Measurements from ENCODE around the gene AGPAT3. TPM values are rescaled to one million over a fixed set of nuclear protein-coding genes. Genes with fewer than 3 reads are reported as not detected.

AGPAT3 gene
- total and polyA plus RNA-seq, 10 of the 15 experiments (the other 5 are each of a cell fraction or from before 2014, with no cell fraction given) = 1.2 to 110 (median 30.8) TPM

GRCh38 chr21:43864313-43864961 is 586 bp upstream of the AGPAT3 start (continued):
- no peak for TF ChIP-seq NFXL1 (IDR thresholded peaks at IDR 0.05; ENCODE audit: borderline replicate concordance)
- peak; percentile 58 for TF ChIP-seq USF1 (IDR thresholded peaks at IDR 0.05; ENCODE audit: borderline replicate concordance, extremely low read length, insufficient read depth, low read depth, low read length)
- no peak for TF ChIP-seq SP1 (IDR thresholded peaks at IDR 0.05; ENCODE audit: low read depth, low read length)
- no peak for TF ChIP-seq ZSCAN29 (IDR thresholded peaks at IDR 0.05)
- TF ChIP-seq MTA3 (IDR thresholded peaks at IDR 0.05; ENCODE audit: borderline replicate concordance, low read length) = no peak
- TF ChIP-seq NR2F1 (conservative IDR thresholded peaks at IDR 0.05) = peak; percentile 89
- TF ChIP-seq E2F4 (IDR thresholded peaks at IDR 0.05; ENCODE audit: low read depth, low read length) = no peak
- peak; percentile 78; the same call in 1 of the 2 replicates for TF ChIP-seq TCF3 (IDR thresholded peaks at IDR 0.05; ENCODE audit: borderline replicate concordance, insufficient read depth, low read depth, low read length)
- TF ChIP-seq TCF7 (IDR thresholded peaks at IDR 0.05; ENCODE audit: borderline replicate concordance) = no peak
- no peak for TF ChIP-seq POLR2AphosphoS5 (IDR thresholded peaks at IDR 0.05; ENCODE audit: low read length)
- TF ChIP-seq TAF1 (IDR thresholded peaks at IDR 0.05; ENCODE audit: borderline replicate concordance, low read depth, low read length) = 0 out of 2 replicates have a peak, but pooled peaks have one; percentile 18
- TF ChIP-seq FOXM1 (IDR thresholded peaks at IDR 0.05; ENCODE audit: low read depth, low read length) = no peak
- TF ChIP-seq CUX1 (IDR thresholded peaks at IDR 0.05; ENCODE audit: insufficient replicate concordance, low read depth, low read length) = no peak
- no peak for TF ChIP-seq JUND (IDR thresholded peaks at IDR 0.05; ENCODE audit: low read depth, low read length)
- TF ChIP-seq ESRRA (IDR thresholded peaks at IDR 0.05; ENCODE audit: low read length) = no peak
- TF ChIP-seq RBBP5 (conservative IDR thresholded peaks at IDR 0.05) = no peak
- TF ChIP-seq CBFB (IDR thresholded peaks at IDR 0.05; ENCODE audit: low read depth) = no peak
- no peak for TF ChIP-seq BMI1 (IDR thresholded peaks at IDR 0.05; ENCODE audit: borderline replicate concordance)
- TF ChIP-seq STAT3 (IDR thresholded peaks at IDR 0.05; ENCODE audit: low read depth, low read length) = no peak
- no peak for TF ChIP-seq SRF (IDR thresholded peaks at IDR 0.05; ENCODE audit: low read depth in 2 of 2, low read length in 2 of 2)
- no peak for TF ChIP-seq ATF3 (IDR thresholded peaks at IDR 0.05; ENCODE audit: borderline replicate concordance, extremely low read depth, low read depth, low read length)
